ENCODE data around the gene CACNA1G. TPM values are rescaled to one million over a fixed set of nuclear protein-coding genes. Genes with fewer than 3 reads are reported as not detected.

CACNA1G gene
- total RNA-seq, 1 donor from 2014 or later = 1.9 TPM

DNA sequence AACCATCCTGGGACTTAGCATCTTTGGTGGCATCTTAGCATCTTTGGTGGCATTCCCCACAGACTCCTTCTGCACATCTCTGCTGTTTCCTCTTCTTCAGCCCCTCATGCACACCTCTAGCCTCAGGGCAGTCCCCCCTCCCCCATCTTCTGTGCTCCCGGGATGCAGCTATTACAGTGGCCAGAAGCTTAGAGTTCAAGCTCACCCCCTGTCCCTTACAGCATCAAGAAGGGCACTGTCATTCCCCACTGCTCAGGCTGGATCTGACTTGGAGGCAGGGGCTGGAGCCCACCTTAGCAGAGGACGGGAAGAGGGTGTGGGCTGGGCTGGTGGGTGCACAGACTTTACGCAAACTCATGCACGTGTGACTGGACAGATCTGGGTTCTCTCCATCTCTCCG, 27.3 kb upstream of the CACNA1G start:
- DNase-seq (ENCODE audit: low spot score) = no peak

DNA sequence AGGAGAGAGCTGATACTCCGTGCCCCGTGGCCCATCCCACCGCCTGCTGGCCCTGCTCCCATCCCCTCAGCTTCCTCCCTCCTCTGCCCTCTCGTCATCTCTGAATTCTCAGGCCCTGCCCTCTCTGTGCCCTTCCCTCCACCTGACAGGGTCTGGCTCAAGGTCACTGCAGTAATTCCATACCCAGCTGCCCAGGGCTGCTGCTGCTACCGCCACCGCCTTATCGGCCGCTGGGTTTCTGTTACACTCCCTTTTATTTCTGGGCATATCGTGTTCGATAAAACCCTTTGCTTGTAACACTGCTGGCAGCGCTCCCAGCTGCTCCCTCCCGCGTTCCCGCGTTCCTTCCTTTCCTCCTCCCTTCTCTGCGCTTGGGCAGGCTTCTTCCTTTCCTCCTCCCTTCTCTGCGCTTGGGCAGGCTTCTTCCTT, 26.8 kb upstream of the CACNA1G start:
- peak; percentile 74 for DNase-seq (ENCODE audit: low spot score)

DNA sequence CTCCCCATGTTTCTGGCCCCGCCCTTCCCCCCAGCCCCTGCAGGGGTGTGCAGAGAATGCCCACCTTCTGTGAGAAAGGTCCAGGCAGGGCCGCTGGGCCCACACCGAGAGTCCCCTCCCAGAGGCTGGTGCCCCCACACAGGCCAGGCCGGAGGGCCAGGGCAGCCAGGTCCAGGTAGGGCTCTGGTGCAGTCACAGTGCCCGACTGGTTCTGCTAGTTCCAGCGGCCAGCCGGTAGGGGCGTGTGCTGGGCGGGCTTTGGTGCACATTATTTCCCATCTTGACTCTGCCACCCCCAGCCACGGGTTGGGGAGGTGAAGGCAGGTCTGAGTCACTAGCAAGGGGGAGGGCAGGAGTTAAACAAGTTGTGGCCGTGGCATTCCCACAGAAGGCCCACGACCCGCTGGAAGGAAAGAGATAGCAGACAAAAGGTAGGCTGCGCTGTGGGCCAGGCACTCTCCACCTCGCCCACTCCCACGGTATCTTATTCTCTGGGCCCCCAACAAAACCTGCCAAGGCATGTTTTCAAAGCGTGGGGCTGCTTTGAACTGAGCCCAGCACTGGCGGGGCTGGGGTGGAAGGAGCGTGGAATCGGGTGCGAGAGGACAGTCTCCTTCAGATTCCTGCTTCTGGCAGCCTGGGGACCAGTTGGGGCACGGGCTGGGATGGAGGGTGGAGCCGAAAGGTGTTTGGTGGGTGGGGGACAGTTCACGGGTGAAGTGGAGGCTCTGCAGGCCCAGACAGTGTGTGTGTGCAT, 26.1 kb upstream of the CACNA1G start:
- DNase-seq (ENCODE audit: low spot score) = peak; percentile 58

DNA sequence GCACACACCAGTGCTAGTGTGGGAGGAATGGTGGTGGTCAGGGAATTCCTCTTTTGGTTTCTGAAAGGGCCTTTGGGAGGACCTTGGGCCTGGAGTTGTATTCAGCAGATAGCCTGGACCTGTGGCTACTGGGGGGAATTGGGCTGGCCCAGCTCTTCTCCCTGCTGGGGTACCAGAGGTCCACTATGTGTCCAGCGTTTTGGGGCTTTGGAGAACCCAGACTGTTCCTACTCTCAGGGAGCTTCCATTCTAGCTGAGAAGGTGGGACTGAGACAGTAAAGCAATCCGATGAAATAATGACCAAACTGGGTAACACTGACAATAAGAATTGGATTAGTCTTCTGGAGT, 25.6 kb upstream of the CACNA1G start:
- no peak for DNase-seq (ENCODE audit: low spot score)

DNA sequence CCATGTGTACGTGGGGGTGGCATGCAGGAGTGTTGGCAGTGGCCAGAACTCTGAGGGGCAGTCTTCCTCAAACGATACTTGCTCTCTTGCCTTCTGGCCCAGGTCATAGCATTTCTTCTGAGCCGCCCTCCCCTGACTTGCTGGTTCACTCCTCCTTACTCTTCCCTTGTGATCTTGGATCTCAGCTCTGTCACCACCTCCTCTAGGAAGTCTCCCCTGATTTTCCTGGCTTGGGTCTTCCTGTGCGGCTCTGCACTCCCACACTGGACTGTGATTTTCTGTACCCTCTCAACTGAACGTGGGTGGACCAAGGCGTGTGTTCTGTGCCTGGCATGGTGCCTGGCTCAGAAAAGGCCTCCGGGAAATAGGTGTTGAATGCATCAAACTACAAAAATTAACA, 25.1 kb upstream of the CACNA1G start:
- no peak for DNase-seq (ENCODE audit: low spot score)

GRCh38 chr17:50536683-50537646, 23.6 kb upstream of the CACNA1G start:
- no peak for DNase-seq (ENCODE audit: low spot score)

GRCh38 chr17:50537721-50538548, 22.6 kb upstream of the CACNA1G start:
- DNase-seq (ENCODE audit: low spot score) = no peak

DNA sequence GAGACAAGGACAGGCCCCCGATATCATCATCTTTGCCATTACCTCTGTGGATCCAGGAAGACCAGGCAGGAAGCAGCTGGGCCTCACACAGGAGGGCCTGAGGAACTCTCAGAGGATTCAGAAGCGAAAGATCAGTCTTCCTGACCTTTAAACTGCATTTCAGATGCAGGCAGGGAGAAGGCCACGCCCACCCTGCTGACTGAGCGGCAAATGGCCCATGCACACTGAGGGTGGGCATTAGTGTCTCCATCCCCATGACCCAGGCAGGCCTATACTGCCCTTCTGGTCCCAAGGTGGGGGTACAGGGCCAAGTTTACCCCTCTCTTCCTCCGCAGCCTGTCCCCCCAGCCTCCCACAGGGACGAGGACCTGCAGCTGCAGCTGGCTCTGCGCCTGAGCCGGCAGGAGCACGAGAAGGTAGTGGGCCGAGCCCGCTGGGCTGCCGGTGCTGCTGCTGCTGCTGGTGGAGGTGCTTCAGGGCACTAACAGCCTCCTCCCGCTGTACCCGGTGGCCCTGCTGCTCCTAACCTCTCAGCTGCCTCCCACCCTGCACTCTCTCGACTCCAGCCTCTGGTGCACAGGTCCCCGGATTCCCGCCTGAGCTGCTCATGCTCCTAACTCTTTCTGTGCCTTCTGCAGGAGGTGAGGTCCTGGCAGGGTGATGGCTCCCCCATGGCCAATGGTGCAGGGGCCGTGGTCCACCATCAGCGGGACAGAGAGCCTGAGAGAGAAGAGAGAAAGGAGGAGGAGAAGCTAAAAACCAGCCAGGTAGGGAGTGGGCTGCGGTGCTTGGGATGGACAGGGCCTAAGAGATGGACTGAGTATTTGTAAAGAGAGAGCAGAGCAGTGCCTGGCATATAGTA, 21.7 kb upstream of the CACNA1G start:
- no peak for DNase-seq (ENCODE audit: low spot score)

GRCh38 chr17:50539762-50540559, 20.6 kb upstream of the CACNA1G start:
- no peak for DNase-seq (ENCODE audit: low spot score)

DNA sequence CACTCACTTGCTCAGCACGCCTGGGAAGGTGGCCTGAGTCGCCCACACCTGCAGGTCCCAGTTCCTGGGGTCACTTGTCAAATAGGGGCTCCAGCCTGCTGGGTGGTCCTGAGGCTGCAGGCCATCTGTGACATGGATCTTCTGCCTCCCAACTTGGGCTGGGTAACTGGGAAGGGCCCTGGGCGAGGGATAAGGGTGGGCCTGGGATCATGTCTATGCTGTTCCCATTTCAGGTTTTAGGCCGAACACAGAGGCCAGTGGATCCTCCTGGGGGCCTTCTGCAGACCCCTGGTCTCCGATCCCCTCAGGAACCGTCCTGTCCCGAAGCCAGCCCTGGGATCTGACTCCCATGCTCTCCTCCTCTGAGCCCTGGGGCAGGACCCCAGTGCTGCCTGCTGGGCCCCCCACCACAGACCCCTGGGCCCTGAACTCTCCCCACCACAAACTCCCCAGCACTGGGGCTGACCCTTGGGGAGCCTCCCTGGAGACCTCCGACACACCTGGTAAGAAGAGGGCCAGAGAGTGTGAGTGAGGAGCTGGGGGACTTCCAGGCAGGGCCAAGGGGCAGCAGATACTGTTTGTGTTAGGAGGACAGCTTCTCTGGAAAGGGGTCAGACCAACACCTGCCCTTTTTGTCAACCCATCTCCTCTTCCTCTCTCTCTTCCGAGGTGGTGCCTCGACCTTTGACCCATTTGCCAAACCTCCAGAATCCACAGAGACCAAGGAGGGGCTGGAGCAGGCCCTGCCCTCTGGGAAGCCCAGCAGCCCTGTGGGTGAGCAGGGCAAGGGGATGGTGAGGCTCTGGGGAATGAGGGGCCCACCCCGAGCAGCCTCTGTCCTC, 19.7 kb upstream of the CACNA1G start:
- DNase-seq (ENCODE audit: low spot score) = no peak

DNA sequence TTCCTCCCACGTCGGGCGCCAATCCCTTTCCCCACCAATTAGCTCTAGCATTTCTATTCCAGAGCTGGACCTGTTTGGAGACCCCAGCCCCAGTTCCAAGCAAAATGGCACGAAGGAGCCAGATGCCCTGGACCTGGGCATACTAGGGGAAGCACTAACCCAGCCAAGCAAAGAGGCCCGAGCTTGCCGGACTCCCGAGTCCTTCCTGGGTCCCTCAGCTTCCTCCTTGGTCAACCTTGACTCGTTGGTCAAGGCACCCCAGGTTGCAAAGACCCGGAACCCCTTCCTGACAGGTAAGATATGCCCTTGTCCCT, 19.2 kb upstream of the CACNA1G start:
- DNase-seq (ENCODE audit: low spot score) = no peak

DNA sequence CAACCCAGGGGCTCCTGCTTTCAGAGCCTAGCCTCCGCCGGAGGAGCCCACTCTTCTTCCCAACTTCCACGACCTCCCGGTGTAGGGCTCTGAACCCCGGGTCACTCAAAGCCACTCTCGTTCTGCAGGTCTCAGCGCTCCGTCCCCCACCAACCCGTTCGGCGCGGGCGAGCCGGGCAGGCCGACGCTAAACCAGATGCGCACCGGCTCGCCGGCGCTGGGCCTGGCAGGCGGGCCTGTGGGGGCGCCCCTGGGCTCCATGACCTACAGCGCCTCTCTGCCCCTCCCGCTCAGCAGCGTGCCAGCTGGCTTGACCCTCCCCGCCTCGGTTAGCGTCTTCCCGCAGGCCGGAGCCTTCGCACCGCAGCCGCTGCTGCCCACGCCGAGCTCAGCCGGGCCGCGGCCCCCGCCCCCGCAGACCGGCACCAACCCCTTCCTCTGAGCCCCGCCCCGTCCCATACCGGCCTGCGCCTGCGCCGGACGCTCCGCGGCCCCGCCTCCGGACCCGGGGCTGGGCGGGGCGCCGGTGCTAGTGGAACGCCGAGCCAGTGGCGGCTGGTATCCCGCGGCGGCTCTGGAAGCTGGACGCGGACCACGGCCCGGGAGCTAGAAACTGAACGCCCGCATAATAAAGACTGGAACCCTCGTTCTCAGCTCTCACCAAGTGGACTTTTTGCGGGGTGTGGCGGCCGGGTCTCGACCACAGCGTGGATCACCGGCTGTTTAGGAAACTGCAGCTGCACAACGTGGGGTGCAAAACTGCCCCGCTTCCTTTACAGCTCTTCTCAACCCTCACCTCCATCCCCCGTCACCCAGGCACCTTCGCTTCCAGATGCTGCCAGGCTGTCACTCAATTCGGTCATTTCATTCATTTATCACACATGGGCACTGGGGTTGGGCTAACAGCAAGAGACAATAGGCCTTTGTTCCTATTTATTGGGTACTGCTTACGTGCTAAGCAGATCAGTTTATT, 18.5 kb upstream of the CACNA1G start:
- peak; percentile 88 for DNase-seq (ENCODE audit: low spot score)

DNA sequence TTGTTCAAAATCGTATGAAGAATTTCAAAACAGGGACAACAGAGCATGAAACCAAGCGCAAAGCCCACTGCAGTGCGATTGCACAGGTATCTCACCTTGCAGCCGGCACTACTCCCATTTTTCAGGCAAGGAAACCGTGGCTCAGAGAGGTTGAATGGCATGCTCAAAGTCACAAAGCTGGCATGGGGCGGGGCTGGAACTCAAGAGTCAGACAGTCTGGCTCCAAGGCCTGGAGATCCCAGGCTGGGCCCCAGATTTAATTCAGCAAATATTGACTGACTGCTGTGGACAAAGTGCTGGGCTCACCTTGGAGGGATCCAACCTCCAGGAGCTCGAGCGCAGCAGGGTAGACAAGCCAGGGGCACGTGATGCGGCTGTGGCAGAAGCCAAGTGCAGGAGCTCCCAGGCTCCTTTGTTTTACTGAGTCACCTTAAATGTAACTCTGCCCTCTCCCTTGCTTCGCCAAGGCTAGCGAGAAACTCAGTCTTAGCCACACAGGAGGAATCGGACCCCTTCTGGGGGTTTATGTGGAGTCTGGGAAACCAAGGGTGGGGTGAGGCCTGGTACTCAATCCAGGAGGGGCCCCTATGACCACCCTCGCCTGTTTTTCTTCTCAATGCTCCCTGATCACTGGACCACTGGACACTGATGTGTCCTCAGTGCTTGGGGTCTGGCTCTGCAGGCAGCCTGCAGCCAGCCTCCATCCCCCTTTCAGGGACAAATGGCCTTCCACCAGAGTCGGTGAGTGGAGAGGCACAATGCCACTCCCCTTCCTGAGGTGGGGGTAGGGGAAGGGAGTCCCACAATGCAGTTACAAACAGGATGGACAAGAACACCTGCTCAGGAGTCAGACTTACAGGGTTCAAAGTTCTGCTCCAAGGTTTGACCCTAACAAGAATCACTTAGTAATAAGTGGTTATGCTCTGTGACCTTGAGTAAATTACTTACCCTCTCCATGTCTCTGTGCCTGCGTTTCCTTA, 17.4 kb upstream of the CACNA1G start:
- DNase-seq (ENCODE audit: low spot score) = no peak

DNA sequence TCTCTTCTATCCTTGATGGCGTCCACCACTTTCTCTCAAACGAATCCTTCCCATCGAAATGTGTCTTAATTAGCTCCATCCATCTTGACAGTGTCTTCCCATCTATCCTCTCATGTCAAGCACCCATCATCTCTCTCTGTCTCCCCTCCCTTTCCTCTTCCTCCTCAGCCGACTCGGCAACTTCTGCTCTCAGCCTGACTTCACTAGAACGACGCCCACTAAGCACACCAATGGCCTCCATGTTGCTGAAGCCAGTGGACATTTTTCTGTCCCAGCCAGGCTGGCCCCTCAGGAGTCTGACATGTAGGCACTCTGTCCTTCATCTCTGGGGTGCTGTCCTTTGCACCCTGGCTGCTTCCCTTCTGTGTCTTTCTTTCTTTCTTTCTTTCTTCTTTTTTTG, 16.0 kb upstream of the CACNA1G start:
- DNase-seq (ENCODE audit: low spot score) = no peak

DNA sequence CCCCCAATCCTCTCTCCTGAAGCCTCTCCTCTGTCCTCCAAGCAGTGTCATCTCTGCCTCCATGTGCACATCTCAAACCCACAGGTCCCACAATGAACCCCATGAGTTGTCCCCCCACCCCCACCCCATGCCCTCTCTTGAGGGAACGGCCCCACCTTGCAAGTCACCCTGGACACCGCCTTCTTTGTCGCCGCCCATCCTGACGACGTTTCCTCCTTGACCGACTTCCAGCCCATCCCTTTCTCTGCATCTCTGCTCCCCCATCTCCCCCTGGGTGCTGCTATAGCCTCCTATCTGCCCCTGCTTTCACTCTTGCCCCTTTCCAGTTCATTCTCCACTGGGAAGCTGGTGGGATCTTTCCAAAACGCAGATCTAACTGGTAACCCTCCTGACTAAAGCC, 15.2 kb upstream of the CACNA1G start:
- no peak for DNase-seq (ENCODE audit: low spot score)

DNA sequence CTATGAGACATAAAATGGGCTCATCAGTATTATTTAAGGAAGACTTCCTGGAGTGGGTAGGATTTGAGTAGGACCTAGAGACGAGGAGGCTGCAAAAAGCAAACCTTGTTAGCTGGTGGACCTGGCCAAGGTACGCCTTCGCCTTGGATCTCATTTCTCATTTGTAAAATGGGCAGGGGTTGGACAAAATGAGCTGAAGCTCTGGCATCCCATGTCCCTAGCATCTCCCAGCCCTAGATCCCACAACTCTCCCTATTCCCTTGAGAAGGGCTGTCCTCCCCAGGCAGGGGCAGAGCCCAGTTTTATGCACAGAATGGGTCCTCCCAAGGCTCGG, 13.8 kb upstream of the CACNA1G start:
- DNase-seq (ENCODE audit: low spot score) = no peak
